PC-3 (cell line): ENCODE results near the gene ELL2. TPM values are rescaled to one million over a fixed set of nuclear protein-coding genes. Genes with fewer than 3 reads are reported as not detected.

ENCODE experiments used
- ATAC-seq: fragments of 200-7000 bp; cut with Tn5 transposase; 2 replicates; pipeline ENCODE4 v1.9.1; 2020; ENCODE audit warnings: mild to moderate bottlenecking, moderate library complexity
- BruUV-seq: library from RNA; stranded (reverse); fragments of 400-500 nt; replicated peaks from 2 replicates; lab custom pipeline; 2021; lab: Mats Ljungman, UMichigan
- CTCF ChIA-PET: fragments of 300-600 bp; sonication (Branson Sonifier 250); formaldehyde crosslinking; loops from one replicate; lab custom pipeline; 2022; ENCODE audit warnings: antibody characterized with exemption; lab: Charles Lee
- POLR2A ChIA-PET: fragments of 300-600 bp; sonication (Branson Sonifier 250); formaldehyde crosslinking; loops from one replicate; lab custom pipeline; 2022; ENCODE audit warnings: antibody characterized with exemption; ENCODE audit not compliant: unreplicated experiment; lab: Charles Lee
- DNase-seq: peaks from one replicate; pipeline ENCODE4 v3.0.0-alpha.2; 2015
- H2AFZ ChIP-seq: fragments of 300-600 bp; sonication (generic); 2 replicates; pipeline ENCODE4 v1.6.0; 2016; ENCODE audit warnings: antibody characterized with exemption, low read length
- H3F3A ChIP-seq: fragments of 300-600 bp; sonication (generic); one replicate; pipeline ENCODE4 v1.6.0; 2017; ENCODE audit warnings: antibody characterized with exemption, low read length, control low read depth, mild to moderate bottlenecking; ENCODE audit not compliant: unreplicated experiment
- H3K27ac ChIP-seq: fragments of 300-600 bp; sonication (generic); 2 replicates; pipeline ENCODE4 v1.5.1; 2016; ENCODE audit warnings: mild to moderate bottlenecking, low read length
- H3K27me3 ChIP-seq: fragments of 300-600 bp; sonication (generic); 2 replicates; pipeline ENCODE4 v1.6.1; 2016; ENCODE audit warnings: low read length, mixed read lengths
- H3K36me3 ChIP-seq: fragments of 300-600 bp; sonication (generic); 2 replicates; pipeline ENCODE4 v1.6.1; 2016; ENCODE audit warnings: low read depth, mixed run types, low read length, mixed read lengths
- H3K4me1 ChIP-seq: fragments of 300-600 bp; sonication (generic); 2 replicates; pipeline ENCODE4 v1.5.1; 2016; ENCODE audit warnings: low read length; ENCODE audit not compliant: insufficient read depth
- H3K4me2 ChIP-seq: fragments of 300-600 bp; sonication (generic); 2 replicates; pipeline ENCODE4 v1.6.0; 2016; ENCODE audit warnings: low read length
- H3K4me3 ChIP-seq: fragments of 300-600 bp; sonication (generic); 2 replicates; pipeline ENCODE4 v1.5.1; 2016; ENCODE audit warnings: mild to moderate bottlenecking, low read length, mixed read lengths
- H3K79me2 ChIP-seq: fragments of 300-600 bp; sonication (generic); 2 replicates; pipeline ENCODE4 v1.6.1; 2017; ENCODE audit warnings: low read length, mixed read lengths
- H3K9ac ChIP-seq: fragments of 300-600 bp; sonication (generic); 2 replicates; pipeline ENCODE4 v1.6.0; 2016; ENCODE audit warnings: mild to moderate bottlenecking, low read length
- H3K9me2 ChIP-seq: fragments of 300-600 bp; sonication (generic); replicated peaks from 2 replicates; pipeline ENCODE4 v1.6.1; 2016; ENCODE audit warnings: mixed run types, low read length, mixed read lengths
- H3K9me3 ChIP-seq: fragments of 300-600 bp; sonication (generic); 2 replicates; pipeline ENCODE4 v1.6.1; 2016; ENCODE audit warnings: low read length, mixed read lengths
- H4K20me1 ChIP-seq: fragments of 300-600 bp; sonication (generic); 2 replicates; pipeline ENCODE4 v1.6.1; 2016; ENCODE audit warnings: low read length, mixed read lengths
- EZH2 ChIP-seq: fragments of 300-600 bp; sonication (generic); IDR thresholded peaks from one replicate; pipeline ENCODE4 v1.6.1; 2017; ENCODE audit warnings: antibody characterized with exemption, mild to moderate bottlenecking, low read length; ENCODE audit not compliant: unreplicated experiment
- EZH2phosphoT487 ChIP-seq: fragments of 300-600 bp; sonication (generic); IDR thresholded peaks from 2 replicates; pipeline ENCODE4 v1.6.1; 2018; ENCODE audit warnings: mild to moderate bottlenecking, antibody characterized with exemption, low read length, borderline replicate concordance
- intact Hi-C: fragments of 100-400 bp; cut with micrococcal nuclease; formaldehyde crosslinking; loops from 2 replicates; pipeline ENCODE4 v1.9.0; 2023
- total RNA-seq: library from RNA; depleted of rRNA; stranded (reverse); fragments of >200 nt; gene quantifications from 2 replicates; pipeline ENCODE4 v1.2.3, GENCODE V29; 2014
- TF ChIP-seq, protein P1 (sequence below): fragments of 300-600 bp; sonication (generic); conservative IDR thresholded peaks from 2 replicates; pipeline ENCODE4 v1.5.1; 2017; ENCODE audit warnings: antibody characterized with exemption, low read depth, mild to moderate bottlenecking, low read length

ELL2 gene
- total RNA-seq, 1 experiment from 2014 or later = 72.2 TPM

DNA sequence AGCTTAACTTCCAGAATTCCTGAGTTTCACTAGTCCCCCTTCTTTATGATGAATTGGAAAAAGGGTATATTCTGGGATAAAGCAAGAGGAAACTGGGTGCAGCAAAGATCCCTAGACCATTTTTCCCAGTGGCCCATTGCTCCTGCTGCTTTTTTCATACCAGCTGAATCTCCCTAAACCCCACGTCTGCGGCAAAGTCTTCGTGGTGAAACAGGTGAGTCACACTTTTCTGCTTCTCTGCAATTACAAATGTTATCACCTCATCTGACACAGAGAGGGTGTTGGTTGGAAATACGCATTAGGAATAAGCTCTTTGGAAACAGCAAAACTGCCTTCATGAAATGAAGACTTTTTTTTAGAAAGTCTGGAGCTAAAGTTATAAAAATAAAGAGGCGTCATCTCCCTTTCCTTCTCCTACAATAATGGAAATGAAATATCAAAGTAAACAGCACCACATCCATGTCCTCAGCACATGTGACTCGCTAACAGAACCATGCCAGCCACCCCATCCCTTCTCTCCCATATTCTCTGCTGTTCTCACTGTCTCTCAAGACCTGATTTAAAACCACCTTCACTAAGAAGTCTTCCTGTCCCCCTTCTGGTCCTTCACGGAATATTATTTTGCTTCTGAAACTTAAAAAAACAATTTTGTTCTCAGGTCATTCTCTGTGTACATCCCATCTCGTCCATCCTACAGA is 99.6 kb downstream of the ELL2 start:
- ChIA-PET CTCF (no interaction called here), POLR2A (interaction anchor here (0.6 kb wide), 1 partner anchor 192 kb away, joined by 3 read pairs; no protein-coding TSS in a partner anchor)
- peaks cover 12% of the 10 kb centered on the region for H3F3A ChIP-seq
- H3K4me1 ChIP-seq = peaks cover 58% of the 10 kb centered on the region
- intact Hi-C loops = loop anchor here (5.0 kb wide), 1 partner anchor 740 kb away; no protein-coding TSS in a partner anchor
- no peaks in the 10 kb centered on the region for H3K9me2 ChIP-seq
- no peak for ATAC-seq
- peak overlapping the region; percentile 84 for H3K9ac ChIP-seq
- H4K20me1 ChIP-seq = no peaks in the 10 kb centered on the region
- no peaks in the 10 kb centered on the region for H3K9me3 ChIP-seq
- H2AFZ ChIP-seq = peak overlapping the region; percentile 51; the same call in 1 of the 2 replicates
- peak overlapping the region; percentile 69 for H3K4me2 ChIP-seq
- H3K36me3 ChIP-seq = no peaks in the 10 kb centered on the region
- peak overlapping the region; percentile 29; the same call in 1 of the 2 replicates for H3K4me3 ChIP-seq
- H3K79me2 ChIP-seq = no peaks in the 10 kb centered on the region
- peak; percentile 42 for DNase-seq
- peak overlapping the region; percentile 99 for H3K27ac ChIP-seq
- TSS peak; percentile 37 for BruUV-seq
- no peaks in the 10 kb centered on the region for H3K27me3 ChIP-seq
- no peak for TF ChIP-seq EZH2phosphoT487
- no peak for TF ChIP-seq EZH2
- TF ChIP-seq, protein P1, sequence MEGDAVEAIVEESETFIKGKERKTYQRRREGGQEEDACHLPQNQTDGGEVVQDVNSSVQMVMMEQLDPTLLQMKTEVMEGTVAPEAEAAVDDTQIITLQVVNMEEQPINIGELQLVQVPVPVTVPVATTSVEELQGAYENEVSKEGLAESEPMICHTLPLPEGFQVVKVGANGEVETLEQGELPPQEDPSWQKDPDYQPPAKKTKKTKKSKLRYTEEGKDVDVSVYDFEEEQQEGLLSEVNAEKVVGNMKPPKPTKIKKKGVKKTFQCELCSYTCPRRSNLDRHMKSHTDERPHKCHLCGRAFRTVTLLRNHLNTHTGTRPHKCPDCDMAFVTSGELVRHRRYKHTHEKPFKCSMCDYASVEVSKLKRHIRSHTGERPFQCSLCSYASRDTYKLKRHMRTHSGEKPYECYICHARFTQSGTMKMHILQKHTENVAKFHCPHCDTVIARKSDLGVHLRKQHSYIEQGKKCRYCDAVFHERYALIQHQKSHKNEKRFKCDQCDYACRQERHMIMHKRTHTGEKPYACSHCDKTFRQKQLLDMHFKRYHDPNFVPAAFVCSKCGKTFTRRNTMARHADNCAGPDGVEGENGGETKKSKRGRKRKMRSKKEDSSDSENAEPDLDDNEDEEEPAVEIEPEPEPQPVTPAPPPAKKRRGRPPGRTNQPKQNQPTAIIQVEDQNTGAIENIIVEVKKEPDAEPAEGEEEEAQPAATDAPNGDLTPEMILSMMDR = no peak; the same call in 1 of the 2 replicates

DNA sequence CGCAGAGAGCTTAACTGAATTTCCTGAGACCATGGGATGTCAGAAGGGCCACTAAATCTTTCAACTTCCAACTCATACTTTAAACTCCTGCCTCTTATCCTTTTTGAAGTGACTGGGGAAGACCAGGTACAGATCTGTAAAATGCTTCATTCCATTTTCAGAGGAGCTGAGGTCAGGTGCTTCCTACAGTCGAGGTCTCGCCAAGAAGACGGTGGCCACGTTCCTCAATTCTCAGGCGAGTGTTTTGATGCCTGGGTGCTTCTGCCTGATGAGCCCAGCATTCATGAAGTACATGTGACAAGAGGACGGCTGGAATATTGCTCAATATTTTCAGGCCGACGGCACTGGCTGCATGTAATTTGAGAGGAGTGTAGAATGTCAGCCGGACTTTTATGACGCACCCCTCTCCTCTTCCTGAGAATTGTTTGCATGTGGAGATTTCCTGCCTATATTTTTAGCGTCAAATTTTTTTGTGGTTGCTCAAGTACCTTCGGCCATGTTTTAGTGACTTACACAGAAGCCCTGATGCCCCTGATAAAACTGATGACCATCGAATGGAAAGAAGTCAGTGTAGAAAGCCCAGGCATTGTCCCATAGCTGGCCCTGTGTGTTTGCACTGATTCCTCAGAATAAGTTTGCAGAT is 100.3 kb downstream of the ELL2 start:
- ChIA-PET POLR2A (interaction anchor here (0.6 kb wide), 1 partner anchor 193 kb away, joined by 3 read pairs; no protein-coding TSS in a partner anchor), CTCF (no interaction called here)
- H4K20me1 ChIP-seq = no peaks in the 10 kb centered on the region
- H2AFZ ChIP-seq = peak overlapping the region; percentile 51; the same call in 1 of the 2 replicates
- intact Hi-C loops = loop anchor here (5.0 kb wide), 1 partner anchor 741 kb away; no protein-coding TSS in a partner anchor
- H3K9me3 ChIP-seq = no peaks in the 10 kb centered on the region
- DNase-seq (peak; percentile 94), ATAC-seq (peak; percentile 56)
- no peak for TF ChIP-seq EZH2
- TF ChIP-seq, protein P1 = no peak
- TF ChIP-seq EZH2phosphoT487 = no peak
- no peaks in the 10 kb centered on the region for H3K9me2 ChIP-seq
- H3K27me3 ChIP-seq = no peaks in the 10 kb centered on the region
- peak overlapping the region; percentile 69 for H3K4me2 ChIP-seq
- H3K36me3 ChIP-seq = no peaks in the 10 kb centered on the region
- H3K79me2 ChIP-seq = no peaks in the 10 kb centered on the region
- peaks cover 58% of the 10 kb centered on the region for H3K4me1 ChIP-seq
- peak overlapping the region; percentile 84 for H3K9ac ChIP-seq
- H3K27ac ChIP-seq = peak overlapping the region; percentile 99
- H3K4me3 ChIP-seq = peak overlapping the region; percentile 29; the same call in 1 of the 2 replicates
- BruUV-seq = no TSS peak
- peaks cover 12% of the 10 kb centered on the region for H3F3A ChIP-seq
